GM19468 (cell line): Measurements from ENCODE around the gene ACOXL.

Experiments used
- ATAC-seq: cut with Tn5 transposase; IDR thresholded peaks from one replicate; pipeline ENCODE4 v1.9.1; 2021; ENCODE audit warnings: mild to moderate bottlenecking, moderate library complexity, moderate number of reproducible peaks; ENCODE audit not compliant: unreplicated experiment; ENCODE audit errors: extremely low read depth

Gene ACOXL

DNA sequence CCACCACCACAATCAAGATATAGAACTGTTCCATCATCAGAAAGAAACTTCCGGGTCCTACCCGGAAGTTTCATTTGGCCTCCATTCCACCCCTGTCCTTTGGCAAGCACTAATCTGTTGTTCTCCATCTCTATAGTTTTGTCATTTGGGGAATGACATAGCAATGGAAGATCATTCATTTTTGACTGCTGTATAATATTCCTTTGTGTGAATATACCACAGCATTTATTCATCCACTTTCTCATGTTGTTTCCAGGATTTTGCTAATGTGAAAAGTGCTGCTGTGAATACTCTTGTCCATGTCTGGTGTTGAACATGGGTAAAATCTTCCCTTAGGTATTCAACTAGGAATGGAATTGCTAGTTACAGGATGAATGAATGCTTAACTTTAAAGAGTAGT, 53.1 kb downstream of the ACOXL start:
- ATAC-seq, result no peak

DNA sequence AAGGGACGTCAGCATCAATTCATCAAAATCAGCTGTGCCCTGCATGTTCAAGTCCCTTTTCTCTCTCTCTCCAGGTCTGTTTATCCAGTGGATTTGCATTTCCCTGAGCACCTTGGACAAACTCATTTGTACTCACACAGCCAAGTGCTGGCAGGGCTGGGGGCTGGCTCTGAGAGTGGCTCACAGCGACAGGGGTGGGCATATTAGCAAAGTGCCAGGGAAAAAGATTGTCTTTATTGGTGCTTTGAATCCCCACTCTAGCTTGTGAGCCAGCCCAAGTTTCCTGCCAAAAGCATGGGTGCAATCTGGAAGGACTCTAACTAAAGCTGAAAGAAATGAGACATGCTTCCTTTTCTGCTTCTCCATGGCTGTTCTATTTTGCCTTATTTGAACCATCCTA, 56.6 kb downstream of the ACOXL start:
- no peak for ATAC-seq

DNA sequence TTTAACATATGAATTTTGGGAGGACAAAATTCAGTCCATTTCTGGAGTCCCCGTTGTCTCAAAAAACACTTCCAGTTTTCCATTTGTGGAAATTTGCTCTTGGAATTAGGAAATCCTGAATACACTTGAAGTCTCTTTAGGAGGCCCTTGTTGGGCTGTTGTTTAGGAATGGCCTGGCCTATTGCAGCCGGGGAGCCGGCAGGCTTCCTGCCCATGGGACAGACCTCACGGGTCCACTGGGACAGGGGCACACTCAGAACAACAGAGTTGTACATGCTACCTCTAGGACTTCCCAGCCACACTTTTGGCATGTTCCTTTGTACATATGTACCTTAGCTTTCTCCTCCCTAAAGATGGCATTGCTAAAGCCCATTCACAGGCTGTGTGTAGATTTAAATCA, 57.3 kb downstream of the ACOXL start:
- no peak for ATAC-seq

- ATAC-seq, result no peak
Measured at GRCh38 chr2:110790907-110791306, 58.5 kb downstream of the ACOXL start.

DNA sequence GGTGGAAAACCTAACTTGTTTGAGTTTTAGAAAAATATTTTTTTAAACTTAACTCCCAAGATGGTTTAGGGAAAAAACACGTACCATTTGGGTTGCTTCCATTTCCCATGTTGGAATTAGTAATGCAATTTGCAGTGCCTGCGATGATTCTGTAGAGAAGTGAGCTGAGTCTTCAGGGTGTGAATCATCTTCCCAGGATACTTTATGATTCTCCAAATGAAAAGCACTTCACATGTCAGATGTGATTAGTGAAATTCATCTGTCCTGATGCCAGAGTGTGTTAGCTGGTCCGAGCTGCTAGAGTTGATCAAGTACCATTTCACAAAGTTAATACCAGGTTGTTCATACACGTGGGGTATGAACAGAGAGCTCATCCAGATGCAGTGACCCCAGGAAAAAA, 59.1 kb downstream of the ACOXL start:
- ATAC-seq, result no peak

GRCh38 chr2:110793034-110793433, 60.7 kb downstream of the ACOXL start:
- ATAC-seq, result no peak

DNA sequence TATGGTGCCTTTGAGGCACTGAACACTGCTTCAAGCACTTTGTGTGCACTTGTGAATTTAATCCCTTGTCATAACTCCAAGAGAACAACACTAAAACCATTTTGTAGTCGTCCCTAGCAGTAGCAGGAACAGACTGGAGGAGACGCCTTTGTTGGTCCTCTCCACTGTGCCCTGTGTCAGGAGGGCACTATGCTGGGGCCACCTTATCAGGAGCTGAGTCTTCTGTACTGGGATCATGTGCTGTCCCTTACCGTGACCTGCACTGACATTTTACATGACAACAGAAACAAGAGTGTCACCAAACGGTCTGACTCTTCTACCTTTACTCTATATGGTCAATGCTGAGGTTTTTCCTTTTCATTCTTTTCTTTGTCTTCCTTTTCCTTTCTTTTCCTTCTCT, 62.0 kb downstream of the ACOXL start:
- ATAC-seq, result no peak

GRCh38 chr2:110794951-110795350, 62.6 kb downstream of the ACOXL start:
- no peak for ATAC-seq

DNA sequence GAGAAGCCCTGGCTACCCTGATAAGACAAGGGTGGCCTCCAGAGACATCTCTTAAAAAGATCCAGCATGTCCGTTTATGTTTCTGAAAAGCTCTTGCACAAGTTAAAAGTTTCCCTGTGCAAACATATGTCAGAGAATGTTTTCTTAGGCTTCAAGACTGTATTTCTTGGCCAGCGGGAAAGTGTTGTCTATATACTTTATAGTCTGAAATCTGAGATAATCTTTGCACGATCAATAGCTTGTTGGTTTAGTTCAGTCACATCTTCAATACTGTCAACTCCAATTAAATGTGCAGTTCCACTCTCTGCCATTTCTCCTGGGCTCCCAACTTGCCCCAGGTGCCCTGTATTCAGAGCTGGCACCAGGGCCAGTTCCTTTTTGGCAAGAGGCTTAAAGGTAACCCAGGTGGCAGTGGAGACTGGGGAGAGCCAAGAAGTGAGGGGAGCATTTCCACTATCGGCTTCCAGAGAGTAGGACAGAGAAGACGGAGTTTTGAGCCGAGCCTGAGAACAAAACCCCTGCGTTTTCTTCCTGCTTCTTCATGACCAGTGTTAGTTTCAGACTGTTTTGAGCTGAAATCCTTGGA, 64.4 kb downstream of the ACOXL start:
- no peak for ATAC-seq

DNA sequence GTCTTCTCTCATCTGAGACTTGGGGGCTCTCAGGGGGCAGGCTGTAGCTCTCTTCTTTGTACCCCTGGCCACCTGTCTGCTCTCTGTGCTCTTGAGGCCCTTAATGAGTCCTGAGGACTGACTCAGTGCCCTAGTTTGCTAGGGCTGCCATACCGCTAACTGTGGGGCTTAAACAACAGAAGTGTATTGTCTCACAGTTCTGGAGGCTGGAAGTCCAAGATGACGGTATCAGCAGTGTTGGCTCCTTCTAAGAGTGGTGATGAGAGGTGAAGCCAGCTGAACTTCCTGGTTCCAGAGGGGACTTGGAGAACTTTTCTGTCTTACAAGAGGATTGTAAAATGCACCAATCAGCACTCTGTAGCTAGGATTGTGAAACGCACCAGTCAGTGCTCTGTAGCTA, 67.0 kb downstream of the ACOXL start:
- no peak for ATAC-seq

- ATAC-seq, result no peak
Measured at GRCh38 chr2:110800611-110801402, 68.4 kb downstream of the ACOXL start.

- no peak for ATAC-seq
Measured at GRCh38 chr2:110802208-110802932, 70.0 kb downstream of the ACOXL start.

DNA sequence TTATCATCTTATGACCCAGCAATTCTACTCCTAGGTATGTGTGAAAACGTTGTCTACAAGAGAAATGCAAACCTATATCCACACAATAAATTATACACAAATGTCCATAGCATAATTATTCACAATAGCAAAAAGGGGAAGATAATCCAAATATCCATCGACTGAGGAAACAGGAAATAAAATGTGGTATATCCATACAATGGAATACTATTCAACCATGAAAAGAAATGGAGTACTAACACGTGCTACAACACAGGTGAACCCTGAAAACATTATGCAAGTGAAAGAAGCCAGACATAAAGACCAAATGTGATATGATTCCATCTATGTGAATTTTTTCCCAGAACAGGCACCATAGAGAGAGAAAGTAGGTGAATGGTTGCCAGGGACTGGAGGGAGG, 72.1 kb downstream of the ACOXL start:
- no peak for ATAC-seq

GRCh38 chr2:110804915-110805314, 72.5 kb downstream of the ACOXL start:
- ATAC-seq, result no peak

DNA sequence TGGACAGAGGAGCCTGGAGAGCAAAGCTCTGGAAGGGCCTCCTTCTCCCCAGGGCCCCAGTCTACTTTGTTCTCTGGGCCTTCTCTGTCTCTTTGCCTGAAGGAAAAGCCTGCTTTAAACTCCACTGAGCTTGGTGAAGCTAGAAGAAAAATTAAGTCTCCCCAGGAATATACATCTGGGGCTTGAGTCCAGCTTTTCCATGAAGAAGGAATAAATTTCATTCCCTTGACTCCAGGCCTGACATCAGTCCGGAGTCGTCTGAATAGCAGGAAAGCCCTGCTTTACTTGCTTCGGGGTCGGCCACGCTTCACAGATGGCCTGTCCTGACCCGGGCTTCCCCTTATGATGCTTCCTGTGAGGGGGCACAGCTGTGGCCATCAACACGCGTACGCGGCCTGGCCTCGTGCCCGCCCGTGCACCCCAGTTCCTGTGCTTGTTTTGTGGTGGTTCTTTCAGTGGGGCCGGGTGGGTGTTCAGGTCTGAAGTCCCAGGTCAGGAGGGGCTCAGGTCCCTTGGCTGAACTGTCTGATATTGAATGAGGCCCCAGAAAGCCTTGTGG, 73.6 kb downstream of the ACOXL start:
- no peak for ATAC-seq

DNA sequence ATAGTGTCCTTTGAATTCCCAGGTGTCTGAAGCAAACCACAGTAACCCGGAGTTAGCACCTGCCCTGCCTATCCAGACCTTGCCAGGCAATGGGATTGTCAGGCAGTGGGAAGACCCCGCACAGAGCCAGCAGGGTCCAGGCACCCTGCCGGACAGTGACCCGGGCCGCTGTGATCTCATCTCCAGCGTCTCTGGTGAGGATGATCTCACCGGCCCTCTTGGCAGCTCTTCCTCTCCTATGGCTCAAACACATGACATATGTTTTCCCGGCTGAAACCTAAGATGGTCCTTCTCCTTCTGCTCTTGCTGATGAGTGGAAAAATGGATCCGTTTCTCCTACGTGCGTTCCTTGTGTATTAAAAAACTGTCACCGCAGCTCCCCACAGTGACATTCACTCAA, 75.1 kb downstream of the ACOXL start:
- ATAC-seq, result no peak

DNA sequence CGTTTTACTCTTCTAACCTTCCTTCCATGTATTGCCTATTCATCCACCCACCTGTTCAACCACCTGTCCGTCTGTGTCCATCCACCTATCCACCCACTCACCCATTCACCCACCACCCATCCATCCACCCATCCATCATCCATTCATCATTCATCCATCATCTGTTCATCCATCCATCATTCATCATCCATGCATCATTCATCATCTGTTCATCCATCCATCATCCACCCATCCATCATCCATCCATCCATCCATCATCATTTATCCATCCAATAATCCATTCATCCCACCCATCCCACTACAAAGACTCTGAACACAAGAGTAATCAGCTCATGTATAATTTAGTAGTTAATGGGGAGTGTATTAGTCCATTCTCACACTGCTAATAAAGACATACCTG, 78.0 kb downstream of the ACOXL start:
- ATAC-seq, result no peak

GRCh38 chr2:110812726-110813645, 80.6 kb downstream of the ACOXL start:
- no peak for ATAC-seq

GRCh38 chr2:110813896-110814295, 81.5 kb downstream of the ACOXL start:
- ATAC-seq, result no peak

GRCh38 chr2:110815938-110816337, 83.6 kb downstream of the ACOXL start:
- no peak for ATAC-seq
